ENCODE data around the gene B9D1. TPM values are rescaled to one million over a fixed set of nuclear protein-coding genes. Genes with fewer than 3 reads are reported as not detected.

The B9D1 gene
- total and polyA plus RNA-seq, 2 experiments from 2014 or later = 29.6 to 30.8 TPM

DNA sequence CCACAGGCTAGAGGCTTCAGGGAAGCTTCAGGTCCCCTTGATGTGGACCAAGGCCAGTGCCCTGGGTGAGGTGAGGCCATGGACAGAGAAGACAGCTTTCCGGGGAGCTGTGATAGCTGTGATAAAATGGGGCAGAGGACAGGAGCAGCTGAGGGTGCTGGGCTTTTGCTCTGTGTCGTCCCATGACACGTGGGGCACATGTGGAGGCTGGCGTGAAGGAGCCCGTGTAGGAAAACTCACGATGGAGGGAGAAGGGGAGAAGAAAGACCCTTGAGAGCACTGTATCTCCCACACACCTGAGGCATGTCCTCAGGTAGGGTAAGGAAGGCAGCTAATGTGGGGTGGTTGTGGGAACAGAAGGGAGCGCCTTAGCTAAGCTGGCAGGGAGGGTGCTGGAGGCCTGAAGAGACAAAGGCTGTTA is 21.3 kb downstream of the B9D1 start:
- no peak for DNase-seq (ENCODE audit: low spot score)
- 69% methylated on average over 7 of the region's 7 CpGs for WGBS (ENCODE audit: low lambda C conversion rate, missing lambda C conversion rate)
- no peaks in the 10 kb centered on the region for H3K27me3 ChIP-seq
- H3K36me3 ChIP-seq (replicated peaks; ENCODE audit: insufficient read depth, low read depth) = no peaks in the 10 kb centered on the region
- no peak overlapping the region for H2AFZ ChIP-seq
- H3K4me1 ChIP-seq (ENCODE audit: insufficient read depth) = peaks cover 46% of the 10 kb centered on the region
- H3K4me2 ChIP-seq = no peak overlapping the region
- H3K9me2 ChIP-seq (replicated peaks; ENCODE audit: insufficient read depth) = no peaks in the 10 kb centered on the region
- H3K79me2 ChIP-seq = no peaks in the 10 kb centered on the region
- TF ChIP-seq, protein P1, sequence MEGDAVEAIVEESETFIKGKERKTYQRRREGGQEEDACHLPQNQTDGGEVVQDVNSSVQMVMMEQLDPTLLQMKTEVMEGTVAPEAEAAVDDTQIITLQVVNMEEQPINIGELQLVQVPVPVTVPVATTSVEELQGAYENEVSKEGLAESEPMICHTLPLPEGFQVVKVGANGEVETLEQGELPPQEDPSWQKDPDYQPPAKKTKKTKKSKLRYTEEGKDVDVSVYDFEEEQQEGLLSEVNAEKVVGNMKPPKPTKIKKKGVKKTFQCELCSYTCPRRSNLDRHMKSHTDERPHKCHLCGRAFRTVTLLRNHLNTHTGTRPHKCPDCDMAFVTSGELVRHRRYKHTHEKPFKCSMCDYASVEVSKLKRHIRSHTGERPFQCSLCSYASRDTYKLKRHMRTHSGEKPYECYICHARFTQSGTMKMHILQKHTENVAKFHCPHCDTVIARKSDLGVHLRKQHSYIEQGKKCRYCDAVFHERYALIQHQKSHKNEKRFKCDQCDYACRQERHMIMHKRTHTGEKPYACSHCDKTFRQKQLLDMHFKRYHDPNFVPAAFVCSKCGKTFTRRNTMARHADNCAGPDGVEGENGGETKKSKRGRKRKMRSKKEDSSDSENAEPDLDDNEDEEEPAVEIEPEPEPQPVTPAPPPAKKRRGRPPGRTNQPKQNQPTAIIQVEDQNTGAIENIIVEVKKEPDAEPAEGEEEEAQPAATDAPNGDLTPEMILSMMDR (IDR thresholded peaks at IDR 0.05; ENCODE audit: poor library complexity) = no peak
- no peak for TF ChIP-seq EZH2 (IDR thresholded peaks at IDR 0.05; ENCODE audit: borderline replicate concordance)
- H3K9me3 ChIP-seq (ENCODE audit: low read depth) = no peaks in the 10 kb centered on the region
- H3K27ac ChIP-seq = peak overlapping the region; percentile 68
- no peaks in the 10 kb centered on the region for H4K20me1 ChIP-seq (ENCODE audit: insufficient read depth, poor library complexity, severe bottlenecking)
- no peak overlapping the region for H3K4me3 ChIP-seq

DNA sequence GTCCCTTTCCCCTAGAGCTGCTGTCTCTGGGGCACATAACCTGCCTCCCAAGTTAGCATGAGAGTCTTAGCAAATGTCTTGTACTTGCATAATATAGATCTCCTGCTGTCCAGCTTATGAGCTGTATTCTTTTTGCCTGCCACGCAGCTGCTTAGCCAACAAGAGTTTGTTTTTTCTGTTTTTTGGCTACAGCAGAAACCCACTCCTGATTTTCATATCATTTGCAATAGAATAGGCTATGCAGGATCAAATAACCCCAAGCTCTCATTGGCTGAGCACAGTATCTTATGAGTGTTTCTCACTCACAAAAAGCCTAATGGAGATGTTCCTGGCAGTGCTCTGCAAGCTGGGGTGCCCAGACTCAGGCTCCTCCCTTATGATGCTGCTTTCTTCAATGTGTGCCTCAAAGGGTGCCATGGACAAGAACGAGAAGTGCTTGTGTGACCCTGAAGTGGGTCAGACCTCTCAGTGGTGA is 23.1 kb downstream of the B9D1 start:
- peak overlapping the region; percentile 82 for H3K27ac ChIP-seq
- DNase-seq (ENCODE audit: low spot score) = no peak
- WGBS (ENCODE audit: low lambda C conversion rate, missing lambda C conversion rate) = 74% methylated on average over 2 of the region's 2 CpGs

DNA sequence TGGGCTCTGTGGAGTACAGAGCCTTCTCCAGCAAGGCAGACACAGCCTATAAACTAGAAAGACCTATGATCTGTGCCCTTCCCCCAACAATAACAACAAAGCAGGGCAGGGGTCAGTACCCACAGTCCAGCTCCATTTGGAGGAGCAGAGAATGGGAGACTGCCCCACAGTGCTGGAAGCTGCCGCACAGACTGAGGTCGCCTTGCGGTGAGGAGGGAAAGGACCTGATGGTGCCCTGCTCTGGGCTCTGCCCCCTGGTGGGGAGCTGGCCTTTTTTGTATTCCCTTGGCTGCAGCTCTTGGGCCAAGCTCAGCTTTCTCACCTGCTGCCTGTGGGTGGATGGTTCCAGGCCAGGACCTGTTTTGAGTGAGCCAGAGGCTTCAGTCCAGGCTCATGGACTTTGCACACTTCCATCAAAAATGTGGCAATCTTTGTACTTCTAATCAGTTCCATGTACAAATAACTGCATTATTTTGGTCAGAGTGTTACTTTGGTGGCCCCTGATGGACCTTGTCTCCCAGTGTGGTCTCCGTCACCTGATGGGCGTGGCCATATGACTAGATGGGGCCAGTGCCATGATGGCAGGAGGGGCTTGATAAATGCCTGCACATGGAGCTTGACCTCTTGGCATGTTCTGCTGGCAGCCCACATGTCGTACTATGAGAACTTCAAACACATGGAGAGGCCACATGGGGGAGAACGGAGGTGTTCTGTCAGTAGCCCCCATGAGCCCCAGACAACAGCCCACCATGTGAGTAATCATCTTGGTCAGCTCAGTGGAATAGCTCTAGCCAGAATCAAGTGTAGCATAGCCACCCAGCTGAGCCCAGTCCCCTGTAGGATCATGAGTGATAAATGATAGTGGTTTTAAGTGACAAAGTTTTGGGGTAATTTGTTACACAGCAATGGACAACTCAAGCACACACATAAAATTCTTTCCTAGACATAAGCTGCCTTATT is 24.2 kb downstream of the B9D1 start:
- Histone ChIP-seq H3K9me3 (ENCODE audit: low read depth) (no peaks in the 10 kb centered on the region), H3K4me2 (peak overlapping the region; percentile 19), H3K27ac (peak overlapping the region; percentile 85), H3K4me1 (ENCODE audit: insufficient read depth) (peaks cover 30% of the 10 kb centered on the region), H2AFZ (no peak overlapping the region), H3K79me2 (no peaks in the 10 kb centered on the region), H3K36me3 (replicated peaks; ENCODE audit: insufficient read depth, low read depth) (no peaks in the 10 kb centered on the region), H3K27me3 (no peaks in the 10 kb centered on the region), H3K9me2 (replicated peaks; ENCODE audit: insufficient read depth) (no peaks in the 10 kb centered on the region), H3K4me3 (no peak overlapping the region), H4K20me1 (ENCODE audit: insufficient read depth, poor library complexity, severe bottlenecking) (no peaks in the 10 kb centered on the region)
- no peak for TF ChIP-seq EZH2 (IDR thresholded peaks at IDR 0.05; ENCODE audit: borderline replicate concordance)
- TF ChIP-seq, protein P1 (IDR thresholded peaks at IDR 0.05; ENCODE audit: poor library complexity) = peak; percentile 48
- peak; percentile 82 for DNase-seq (ENCODE audit: low spot score)
- WGBS (ENCODE audit: low lambda C conversion rate, missing lambda C conversion rate) = 68% methylated on average over 7 of the region's 7 CpGs

More for the DNA sequence above, 23.1 kb downstream of the B9D1 start:
- Histone ChIP-seq H3K36me3 (replicated peaks; ENCODE audit: insufficient read depth, low read depth) (no peaks in the 10 kb centered on the region), H3K4me2 (no peak overlapping the region), H4K20me1 (ENCODE audit: insufficient read depth, poor library complexity, severe bottlenecking) (no peaks in the 10 kb centered on the region), H3K4me1 (ENCODE audit: insufficient read depth) (peaks cover 32% of the 10 kb centered on the region), H3K79me2 (no peaks in the 10 kb centered on the region), H3K27me3 (no peaks in the 10 kb centered on the region), H3K4me3 (no peak overlapping the region), H3K9me2 (replicated peaks; ENCODE audit: insufficient read depth) (no peaks in the 10 kb centered on the region), H2AFZ (no peak overlapping the region), H3K9me3 (ENCODE audit: low read depth) (no peaks in the 10 kb centered on the region)
- no peak for TF ChIP-seq EZH2 (IDR thresholded peaks at IDR 0.05; ENCODE audit: borderline replicate concordance)
- TF ChIP-seq, protein P1 (IDR thresholded peaks at IDR 0.05; ENCODE audit: poor library complexity) = no peak
- no peak for TF ChIP-seq EZH2phosphoT487 (IDR thresholded peaks at IDR 0.05; ENCODE audit: low read depth, severe bottlenecking, unreplicated experiment)
